H1 (cell line): ENCODE results near the gene ARHGDIB. TPM values are rescaled to one million over a fixed set of nuclear protein-coding genes. Genes with fewer than 3 reads are reported as not detected.

Experiments
- CTCF ChIA-PET: fragments of 300-600 bp; sonication (Branson Sonifier 250); formaldehyde crosslinking; loops from one replicate; lab custom pipeline; 2021; ENCODE audit not compliant: partially characterized antibody; lab: Charles Lee
- POLR2A ChIA-PET: fragments of 300-600 bp; sonication (Branson Sonifier 250); formaldehyde crosslinking; loops from one replicate; lab custom pipeline; 2021; ENCODE audit warnings: inconsistent platforms; ENCODE audit not compliant: partially characterized antibody; lab: Charles Lee
- DNase-seq, 2 experiments: peaks; one replicate each; pipeline versions ENCODE4 v3.0.0 to v3.0.0-alpha.2; 2010 to 2022; ENCODE audit warnings: low spot score in 2 of 2, low read depth in 1 of 2, mixed read lengths in 1 of 2
- FAIRE-seq: peaks from 2 replicates; lab custom pipeline; 2011; peaks lifted over from hg19 to GRCh38; lab: Jason Lieb, UNC
- H2AFZ ChIP-seq: 2 replicates; pipeline ENCODE4 v1.8.1; 2012; ENCODE audit warnings: low read length, inconsistent platforms
- H2AK5ac ChIP-seq: 2 replicates; pipeline ENCODE4 v1.6.1; 2013; ENCODE audit warnings: low read depth, low read length
- H2BK120ac ChIP-seq: replicated peaks from 2 replicates; pipeline ENCODE3; 2013; ENCODE audit warnings: low read depth, low read length, inconsistent platforms
- H2BK12ac ChIP-seq: 2 replicates; pipeline ENCODE4 v1.6.1; 2013; ENCODE audit warnings: low read depth, low read length
- H2BK15ac ChIP-seq: 2 replicates; pipeline ENCODE4 v1.6.1; 2013; ENCODE audit warnings: low read length
- H2BK20ac ChIP-seq: 2 replicates; pipeline ENCODE4 v1.6.1; 2013; ENCODE audit warnings: low read length
- H2BK5ac ChIP-seq: 2 replicates; pipeline ENCODE4 v1.6.1; 2013; ENCODE audit warnings: low read depth, low read length
- H3K14ac ChIP-seq: 2 replicates; pipeline ENCODE4 v1.6.1; 2013; ENCODE audit warnings: inconsistent platforms; ENCODE audit not compliant: insufficient read length
- H3K18ac ChIP-seq: 2 replicates; pipeline ENCODE4 v1.6.1; 2013; ENCODE audit warnings: low read length; ENCODE audit errors: extremely low read depth
- H3K23ac ChIP-seq: 2 replicates; pipeline ENCODE4 v1.6.1; 2013; ENCODE audit warnings: inconsistent platforms; ENCODE audit not compliant: insufficient read length
- H3K23me2 ChIP-seq: 2 replicates; pipeline ENCODE4 v1.6.1; 2013; ENCODE audit warnings: low read depth, low read length
- H3K27ac ChIP-seq: 2 replicates; pipeline ENCODE4 v1.6.1; 2011; ENCODE audit warnings: low read depth, low read length, inconsistent platforms
- H3K27me3 ChIP-seq, 4 experiments: replicated peaks in 1 of 4; 1 replicate in 1 of 4; 2 replicates in 3 of 4; pipeline versions ENCODE4 v1.6.1 to v1.8.1; 2011 to 2013; ENCODE audit warnings: low read length in 3 of 4, mild to moderate bottlenecking in 3 of 4, inconsistent platforms in 2 of 4, mixed read lengths in 2 of 4, moderate library complexity in 1 of 4; ENCODE audit not compliant: control insufficient read depth in 3 of 4, insufficient read depth in 3 of 4; ENCODE audit errors: extremely low read depth in 1 of 4
- H3K36me3 ChIP-seq, 4 experiments: 2 replicates each; pipeline versions ENCODE4 v1.6.1 to v1.8.1; 2011 to 2013; ENCODE audit warnings: mild to moderate bottlenecking in 4 of 4, low read length in 3 of 4, moderate library complexity in 2 of 4, control low read depth in 1 of 4, inconsistent platforms in 1 of 4; ENCODE audit not compliant: insufficient read depth in 4 of 4, control insufficient read depth in 2 of 4
- H3K4ac ChIP-seq: replicated peaks from 2 replicates; pipeline ENCODE3; 2013; ENCODE audit warnings: low read length, low read depth, mixed read lengths, inconsistent platforms; ENCODE audit not compliant: insufficient read length
- H3K4me1 ChIP-seq, 4 experiments: replicated peaks in 1 of 4; 1 replicate in 1 of 4; 2 replicates in 3 of 4; pipeline versions ENCODE4 v1.6.1 to v1.8.1; 2011 to 2013; ENCODE audit warnings: low read length in 3 of 4, inconsistent platforms in 2 of 4, mixed read lengths in 1 of 4; ENCODE audit not compliant: insufficient read depth in 4 of 4, control insufficient read depth in 3 of 4
- H3K4me2 ChIP-seq, 2 experiments: 2 replicates each; pipeline versions ENCODE4 v1.6.1 to v1.8.1; 2011 to 2013; ENCODE audit warnings: low read depth in 2 of 2, low read length in 2 of 2, control low read depth in 1 of 2, inconsistent platforms in 1 of 2, mild to moderate bottlenecking in 1 of 2; ENCODE audit not compliant: insufficient read depth in 1 of 2
- H3K4me3 ChIP-seq, 4 experiments: fragments of 200-600, 300-600 bp in 1 of 4; sonication (generic), shearing (Covaris generic), sonication (Bioruptor Twin) in 1 of 4; 2 replicates each; pipeline versions ENCODE4 v1.5.1 to v1.8.1; 2011 to 2016; ENCODE audit warnings: low read length in 4 of 4, low read depth in 3 of 4, control low read depth in 2 of 4, inconsistent platforms in 2 of 4, mild to moderate bottlenecking in 2 of 4, mixed read lengths in 1 of 4, moderate library complexity in 1 of 4; ENCODE audit not compliant: insufficient read depth in 2 of 4; ENCODE audit errors: extremely low read depth in 1 of 4
- H3K56ac ChIP-seq: replicated peaks from 2 replicates; pipeline ENCODE3; 2013; ENCODE audit warnings: low read depth, mild to moderate bottlenecking, mixed read lengths, low read length, inconsistent platforms; ENCODE audit not compliant: insufficient read length
- H3K79me1 ChIP-seq: 2 replicates; pipeline ENCODE4 v1.6.1; 2013; ENCODE audit warnings: low read depth, low read length, control low read depth
- H3K79me2 ChIP-seq, 2 experiments: 2 replicates each; pipeline versions ENCODE4 v1.6.1 to v1.8.1; 2012 to 2013; ENCODE audit warnings: low read length in 2 of 2, mild to moderate bottlenecking in 2 of 2, inconsistent platforms in 1 of 2; ENCODE audit not compliant: insufficient read depth in 2 of 2, control insufficient read depth in 1 of 2
- H3K9ac ChIP-seq, 4 experiments: replicated peaks in 1 of 4; 1 replicate in 1 of 4; 2 replicates in 3 of 4; pipeline versions ENCODE4 v1.6.1 to v1.8.1; 2011 to 2013; ENCODE audit warnings: low read depth in 3 of 4, low read length in 3 of 4, control low read depth in 2 of 4, mild to moderate bottlenecking in 2 of 4, moderate library complexity in 2 of 4, inconsistent platforms in 1 of 4; ENCODE audit errors: extremely low read depth in 1 of 4
- H3K9me3 ChIP-seq, 2 experiments: 2 replicates each; pipeline versions ENCODE4 v1.6.1 to v1.8.1; 2012 to 2013; ENCODE audit warnings: mild to moderate bottlenecking in 2 of 2, moderate library complexity in 2 of 2, control low read depth in 1 of 2, inconsistent platforms in 1 of 2, low read depth in 1 of 2, low read length in 1 of 2, mixed read lengths in 1 of 2; ENCODE audit not compliant: insufficient read depth in 2 of 2
- H4K20me1 ChIP-seq, 2 experiments: replicated peaks in 1 of 2; 2 replicates each; pipeline versions ENCODE3 to v1.8.1; 2011 to 2013; ENCODE audit warnings: inconsistent platforms in 2 of 2, low read length in 2 of 2, mild to moderate bottlenecking in 1 of 2; ENCODE audit not compliant: insufficient read depth in 2 of 2, control insufficient read depth in 1 of 2
- H4K5ac ChIP-seq: 2 replicates; pipeline ENCODE4 v1.6.1; 2013; ENCODE audit warnings: low read length, low read depth, mixed read lengths, inconsistent platforms; ENCODE audit not compliant: insufficient read length
- H4K8ac ChIP-seq: 2 replicates; pipeline ENCODE4 v1.8.0; 2013; ENCODE audit warnings: mild to moderate bottlenecking, moderate library complexity, low read length, inconsistent platforms; ENCODE audit not compliant: insufficient read depth; ENCODE audit errors: extremely low read depth
- H4K91ac ChIP-seq: replicated peaks from 2 replicates; pipeline ENCODE3; 2013; ENCODE audit warnings: low read length, mixed read lengths, inconsistent platforms; ENCODE audit not compliant: insufficient read length
- CEBPB ChIP-seq: IDR thresholded peaks from 2 replicates; pipeline ENCODE4 v1.6.1; 2012; ENCODE audit warnings: low read depth, low read length
- WGBS, 2 experiments: shearing (Covaris generic) in 1 of 2; methylation state at CpG; one replicate each; pipeline versions ENCODE4 v1.1.6 to v1.1.7; 2013 to 2015; ENCODE audit warnings: low lambda C conversion rate in 2 of 2, mixed read lengths in 2 of 2, inconsistent platforms in 1 of 2, low coverage in 1 of 2, missing lambda C conversion rate in 1 of 2; ENCODE audit not compliant: insufficient replicate concordance in 2 of 2, insufficient coverage in 1 of 2, insufficient read length in 1 of 2; ENCODE audit errors: extremely low coverage in 1 of 2, missing lambda C conversion rate in 1 of 2; 5-methylcytosine and 5-hydroxymethylcytosine counted together
- polyA plus RNA-seq, 7 experiments: library from polyadenylated mRNA; depleted of rRNA in 3 of 7; stranded (reverse) in 5 of 7; unstranded in 2 of 7; fragments of >200 nt in 5 of 7; fragments of 200-250 nt in 2 of 7; gene quantifications; 1 replicate in 5 of 7; 2 replicates in 1 of 7; 4 replicates in 1 of 7; pipeline versions ENCODE4 v1.2.1 to v1.2.3, GENCODE V29; 2011 to 2013; ENCODE audit warnings: missing spikeins in 2 of 7, mixed read lengths in 2 of 7
- total RNA-seq: library from RNA; stranded (reverse); fragmentation: NEBNext Ultra II Directional; extraction: Animal tissue kit (Norgen Biotek cat#: 25700); gene quantifications from 2 replicates; pipeline ENCODE4 v1.2.1, GENCODE V29; 2021

The ARHGDIB gene
- total and polyA plus RNA-seq, 2 of the 8 experiments (the other 6 are each of a cell fraction or from before 2014, with no cell fraction given), result 0.82 to 1.3 TPM

DNA sequence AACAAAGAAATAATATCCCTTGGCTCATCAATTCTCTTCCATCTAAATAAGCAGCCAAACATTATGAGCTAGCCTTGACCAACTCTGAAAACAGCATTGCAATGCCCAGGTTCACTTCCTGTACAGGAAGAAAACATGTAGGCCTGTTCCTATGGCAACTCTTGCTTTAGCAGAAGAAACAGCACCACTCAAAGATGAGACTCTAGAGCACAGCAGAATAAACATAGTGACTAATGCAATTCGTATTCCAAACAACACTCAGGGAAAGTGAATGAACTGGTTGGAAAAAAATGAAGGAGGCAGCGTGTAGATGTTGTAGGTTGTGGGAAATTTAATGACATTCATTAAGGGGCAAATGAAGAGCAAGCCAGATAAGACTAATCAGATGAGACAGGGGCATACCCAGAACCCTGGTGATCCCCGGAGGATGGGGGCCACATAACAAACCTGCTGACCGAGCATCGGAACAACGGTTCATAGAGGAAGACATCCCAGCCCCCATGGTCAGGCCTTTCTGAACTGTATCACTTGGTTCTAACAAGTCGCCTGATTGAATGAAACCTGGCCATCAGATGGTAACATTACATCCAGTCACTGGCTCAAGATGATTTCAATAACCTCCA lies 9.0 kb downstream of the ARHGDIB start:
- DNase-seq (no peak), FAIRE-seq (no peak)
- Histone ChIP-seq H3K27me3 (no peaks in the 10 kb centered on the region), H3K79me1 (no peaks in the 10 kb centered on the region), H3K14ac (no peak overlapping the region), H3K23me2 (no peaks in the 10 kb centered on the region; the same call in 1 of the 2 replicates), H4K5ac (no peak overlapping the region), H3K9me3 (no peaks in the 10 kb centered on the region), H4K20me1 (no peaks in the 10 kb centered on the region), H3K4me1 (peaks cover 0 to 4% (median 0%) of the 10 kb centered on the region in 4 experiments; a peak in 1 of 7 replicates), H2BK12ac (no peak overlapping the region), H4K91ac (no peak overlapping the region), H3K4me2 (no peak overlapping the region), H3K23ac (no peak overlapping the region), H3K36me3 (no peaks in the 10 kb centered on the region), H2BK120ac (no peak overlapping the region), H3K4me3 (no peak overlapping the region), H3K27ac (no peak overlapping the region), H3K9ac (no peak overlapping the region), H2AK5ac (no peak overlapping the region), H2BK15ac (no peak overlapping the region), H2BK5ac (no peak overlapping the region), H4K8ac (no peak overlapping the region), H3K4ac (no peak overlapping the region), H2BK20ac (no peak overlapping the region), H3K18ac (no peak overlapping the region), H3K79me2 (no peaks in the 10 kb centered on the region), H3K56ac (no peak overlapping the region), H2AFZ (no peak overlapping the region)
- no peak for TF ChIP-seq CEBPB
- ChIA-PET CTCF (interaction anchor here (1.5 kb wide), 1 partner anchor 16 kb away, joined by 5 read pairs; no protein-coding TSS in a partner anchor), POLR2A (no interaction called here)
- WGBS, 2 experiments, result 87% methylated on average over 7 of the region's 7 CpGs; no CpG with 5 or more reads in 1 of the 2 experiments
